ENCODE data around the gene CCR6.

- TF ChIP-seq TAF1 (IDR thresholded peaks at IDR 0.05; ENCODE audit: borderline replicate concordance, insufficient read depth, low read length) (no peak), SIN3A (IDR thresholded peaks at IDR 0.05; ENCODE audit: borderline replicate concordance, insufficient read depth, low read length) (no peak), POLR2AphosphoS5 (IDR thresholded peaks at IDR 0.05; ENCODE audit: low read depth, low read length) (no peak), FOXP2 (optimal IDR thresholded peaks at IDR 0.05; ENCODE audit: borderline replicate concordance, extremely low read depth, extremely low read length, insufficient read depth) (no peak)
- TF ChIP-seq, protein P1, sequence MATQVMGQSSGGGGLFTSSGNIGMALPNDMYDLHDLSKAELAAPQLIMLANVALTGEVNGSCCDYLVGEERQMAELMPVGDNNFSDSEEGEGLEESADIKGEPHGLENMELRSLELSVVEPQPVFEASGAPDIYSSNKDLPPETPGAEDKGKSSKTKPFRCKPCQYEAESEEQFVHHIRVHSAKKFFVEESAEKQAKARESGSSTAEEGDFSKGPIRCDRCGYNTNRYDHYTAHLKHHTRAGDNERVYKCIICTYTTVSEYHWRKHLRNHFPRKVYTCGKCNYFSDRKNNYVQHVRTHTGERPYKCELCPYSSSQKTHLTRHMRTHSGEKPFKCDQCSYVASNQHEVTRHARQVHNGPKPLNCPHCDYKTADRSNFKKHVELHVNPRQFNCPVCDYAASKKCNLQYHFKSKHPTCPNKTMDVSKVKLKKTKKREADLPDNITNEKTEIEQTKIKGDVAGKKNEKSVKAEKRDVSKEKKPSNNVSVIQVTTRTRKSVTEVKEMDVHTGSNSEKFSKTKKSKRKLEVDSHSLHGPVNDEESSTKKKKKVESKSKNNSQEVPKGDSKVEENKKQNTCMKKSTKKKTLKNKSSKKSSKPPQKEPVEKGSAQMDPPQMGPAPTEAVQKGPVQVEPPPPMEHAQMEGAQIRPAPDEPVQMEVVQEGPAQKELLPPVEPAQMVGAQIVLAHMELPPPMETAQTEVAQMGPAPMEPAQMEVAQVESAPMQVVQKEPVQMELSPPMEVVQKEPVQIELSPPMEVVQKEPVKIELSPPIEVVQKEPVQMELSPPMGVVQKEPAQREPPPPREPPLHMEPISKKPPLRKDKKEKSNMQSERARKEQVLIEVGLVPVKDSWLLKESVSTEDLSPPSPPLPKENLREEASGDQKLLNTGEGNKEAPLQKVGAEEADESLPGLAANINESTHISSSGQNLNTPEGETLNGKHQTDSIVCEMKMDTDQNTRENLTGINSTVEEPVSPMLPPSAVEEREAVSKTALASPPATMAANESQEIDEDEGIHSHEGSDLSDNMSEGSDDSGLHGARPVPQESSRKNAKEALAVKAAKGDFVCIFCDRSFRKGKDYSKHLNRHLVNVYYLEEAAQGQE (IDR thresholded peaks at IDR 0.05; ENCODE audit: insufficient read depth in 1 of 2, low read depth in 2 of 2, low read length in 2 of 2) = no peak
Measured at GRCh38 chr6:167111597-167111996, 11.3 kb upstream of the CCR6 start.
